ENCODE data around the gene KAZN. TPM values are rescaled to one million over a fixed set of nuclear protein-coding genes. Genes with fewer than 3 reads are reported as not detected.

KAZN gene
- total RNA-seq, 1 experiment from 2014 or later: 15.6 TPM

- H3K4me2 ChIP-seq: no peak overlapping the region
These were observed 468.7 kb downstream of the KAZN start for GRCh38 chr1:15067148-15067547.

GRCh38 chr1:15068152-15068551, 469.7 kb downstream of the KAZN start:
- ChIA-PET CTCF (no interaction called here), POLR2A (ENCODE audit: unreplicated experiment) (no interaction called here)
- H3K9me3 ChIP-seq (ENCODE audit: insufficient read depth, low read depth): no peaks in the 10 kb centered on the region
- H3K27me3 ChIP-seq (ENCODE audit: insufficient read depth, low read depth): no peaks in the 10 kb centered on the region
- no peaks in the 10 kb centered on the region for H3K36me3 ChIP-seq (ENCODE audit: low read depth)
- H4K20me1 ChIP-seq (ENCODE audit: insufficient read depth): no peaks in the 10 kb centered on the region
- TF ChIP-seq EZH2 (IDR thresholded peaks at IDR 0.05; ENCODE audit: low read depth) (no peak), CTCF (conservative IDR thresholded peaks at IDR 0.05) (no peak)
- intact Hi-C loops (cut with micrococcal nuclease; ENCODE audit: unreplicated experiment): no loop called here
- no peaks in the 10 kb centered on the region for H3K9me2 ChIP-seq (ENCODE audit: insufficient read depth)
- DNase-seq: no peak
- no peak overlapping the region for H3K27ac ChIP-seq
- no TSS peak for BruUV-seq (replicated peaks)
- H2AFZ ChIP-seq: no peak overlapping the region
- H3K4me2 ChIP-seq: no peak overlapping the region
- no peaks in the 10 kb centered on the region for H3F3A ChIP-seq (ENCODE audit: insufficient read depth, low read depth)
- no peak overlapping the region for H3K4me3 ChIP-seq
- no peaks in the 10 kb centered on the region for H3K79me2 ChIP-seq (ENCODE audit: low read depth)
- no peaks in the 10 kb centered on the region for H3K4me1 ChIP-seq (replicated peaks; ENCODE audit: insufficient read depth)

More at GRCh38 chr1:15067148-15067547, 468.7 kb downstream of the KAZN start:
- H3K9me3 ChIP-seq (ENCODE audit: insufficient read depth, low read depth): no peaks in the 10 kb centered on the region
- intact Hi-C loops (cut with micrococcal nuclease; ENCODE audit: unreplicated experiment): no loop called here
- no peaks in the 10 kb centered on the region for H3K79me2 ChIP-seq (ENCODE audit: low read depth)
- no peak for DNase-seq
- no peaks in the 10 kb centered on the region for H3F3A ChIP-seq (ENCODE audit: insufficient read depth, low read depth)
- H3K4me3 ChIP-seq: no peak overlapping the region
- no peaks in the 10 kb centered on the region for H3K4me1 ChIP-seq (replicated peaks; ENCODE audit: insufficient read depth)
- no TSS peak for BruUV-seq (replicated peaks)
- H3K27me3 ChIP-seq (ENCODE audit: insufficient read depth, low read depth): no peaks in the 10 kb centered on the region
- no peak overlapping the region for H2AFZ ChIP-seq
- H3K36me3 ChIP-seq (ENCODE audit: low read depth): no peaks in the 10 kb centered on the region
- H3K9me2 ChIP-seq (ENCODE audit: insufficient read depth): no peaks in the 10 kb centered on the region
- no peaks in the 10 kb centered on the region for H4K20me1 ChIP-seq (ENCODE audit: insufficient read depth)
- no peak overlapping the region for H3K27ac ChIP-seq
- TF ChIP-seq EZH2 (IDR thresholded peaks at IDR 0.05; ENCODE audit: low read depth) (no peak), CTCF (conservative IDR thresholded peaks at IDR 0.05) (no peak)
- ChIA-PET CTCF (no interaction called here), POLR2A (ENCODE audit: unreplicated experiment) (no interaction called here)

- Histone ChIP-seq H3K27ac (no peak overlapping the region), H3K79me2 (ENCODE audit: low read depth) (no peaks in the 10 kb centered on the region), H3K9me3 (ENCODE audit: insufficient read depth, low read depth) (no peaks in the 10 kb centered on the region), H3K4me1 (replicated peaks; ENCODE audit: insufficient read depth) (no peaks in the 10 kb centered on the region), H3K27me3 (ENCODE audit: insufficient read depth, low read depth) (no peaks in the 10 kb centered on the region), H3K9me2 (ENCODE audit: insufficient read depth) (no peaks in the 10 kb centered on the region), H3F3A (ENCODE audit: insufficient read depth, low read depth) (no peaks in the 10 kb centered on the region), H2AFZ (no peak overlapping the region), H4K20me1 (ENCODE audit: insufficient read depth) (no peaks in the 10 kb centered on the region), H3K36me3 (ENCODE audit: low read depth) (no peaks in the 10 kb centered on the region), H3K4me2 (no peak overlapping the region), H3K4me3 (no peak overlapping the region)
- ChIA-PET CTCF (no interaction called here), POLR2A (ENCODE audit: unreplicated experiment) (interaction anchor here (0.6 kb wide), 1 partner anchor 200 kb away, joined by 3 read pairs; no protein-coding TSS in a partner anchor)
- no peak for DNase-seq
- BruUV-seq (replicated peaks): no TSS peak
- TF ChIP-seq EZH2 (IDR thresholded peaks at IDR 0.05; ENCODE audit: low read depth) (no peak), CTCF (conservative IDR thresholded peaks at IDR 0.05) (no peak)
- intact Hi-C loops (cut with micrococcal nuclease; ENCODE audit: unreplicated experiment): no loop called here
These were observed 470.5 kb downstream of the KAZN start for GRCh38 chr1:15068997-15069396.
